GM19452 (cell line): ENCODE measurements around the gene ME3.
"Not testable (repeated sequence)": the region's sequence is repeated elsewhere in the genome, so short reads cannot be mapped to it uniquely, and the experiment has no call there.

Source experiments
- ATAC-seq: cut with Tn5 transposase; IDR thresholded peaks from one replicate; pipeline ENCODE4 v1.9.1; 2021; ENCODE audit not compliant: unreplicated experiment

The ME3 gene

GRCh38 chr11:86623736-86624135 lies 48.7 kb downstream of the ME3 start:
- ATAC-seq = no peak

GRCh38 chr11:86623041-86623621 lies 49.3 kb downstream of the ME3 start:
- no peak for ATAC-seq

GRCh38 chr11:86621854-86622253 lies 50.6 kb downstream of the ME3 start:
- ATAC-seq = no peak

- no peak for ATAC-seq
Measured at GRCh38 chr11:86620891-86621521, 51.4 kb downstream of the ME3 start.

- ATAC-seq = not testable (repeated sequence)
Measured at GRCh38 chr11:86619428-86619827, 53.0 kb downstream of the ME3 start.

- no peak for ATAC-seq
Measured at GRCh38 chr11:86617502-86617901, 54.9 kb downstream of the ME3 start.

GRCh38 chr11:86615487-86615886 lies 56.9 kb downstream of the ME3 start:
- no peak for ATAC-seq

- ATAC-seq = no peak
Measured at GRCh38 chr11:86610559-86611341, 61.7 kb downstream of the ME3 start.

- ATAC-seq = peak; percentile 95
Measured at GRCh38 chr11:86608251-86608799, 64.1 kb downstream of the ME3 start.

GRCh38 chr11:86606836-86607481 lies 65.5 kb downstream of the ME3 start:
- no peak for ATAC-seq

GRCh38 chr11:86606270-86606835 lies 66.1 kb downstream of the ME3 start:
- ATAC-seq = no peak

- ATAC-seq = no peak
Measured at GRCh38 chr11:86596861-86597586, 75.4 kb downstream of the ME3 start.

GRCh38 chr11:86595955-86596354 lies 76.5 kb downstream of the ME3 start:
- no peak for ATAC-seq

GRCh38 chr11:86595451-86595850 lies 77.0 kb downstream of the ME3 start:
- no peak for ATAC-seq

- no peak for ATAC-seq
Measured at GRCh38 chr11:86594746-86595145, 77.7 kb downstream of the ME3 start.

GRCh38 chr11:86593833-86594232 lies 78.6 kb downstream of the ME3 start:
- no peak for ATAC-seq

- peak; percentile 97 for ATAC-seq
Measured at GRCh38 chr11:86592659-86593451, 79.6 kb downstream of the ME3 start.

GRCh38 chr11:86592047-86592591 lies 80.3 kb downstream of the ME3 start:
- no peak for ATAC-seq

GRCh38 chr11:86591631-86592030 lies 80.8 kb downstream of the ME3 start:
- ATAC-seq = no peak
